IMR-90 (cell line): ENCODE measurements around the gene DRD2. TPM values are rescaled to one million over a fixed set of nuclear protein-coding genes. Genes with fewer than 3 reads are reported as not detected.

ENCODE experiments used
- ATAC-seq: fragments of 200-7000 bp; cut with Tn5 transposase; 2 replicates; pipeline ENCODE4 v1.9.1; 2020; ENCODE audit warnings: low read depth, mild to moderate bottlenecking, moderate library complexity
- BruUV-seq: library from RNA; stranded (reverse); fragments of 400-500 nt; replicated peaks from 2 replicates; lab custom pipeline; 2021; lab: Mats Ljungman, UMichigan
- CTCF ChIA-PET: fragments of 300-600 bp; formaldehyde crosslinking; extraction: SDS; loops from one replicate; lab custom pipeline; 2021; ENCODE audit warnings: antibody characterized with exemption; lab: Yijun Ruan, JAX
- POLR2A ChIA-PET: fragments of 300-600 bp; sonication (Branson Sonifier 250); formaldehyde crosslinking; loops from one replicate; lab custom pipeline; 2022; ENCODE audit warnings: antibody characterized with exemption; ENCODE audit not compliant: unreplicated experiment; lab: Charles Lee
- DNase-seq: peaks from one replicate; pipeline ENCODE4 v3.0.0; 2013
- H2AFZ ChIP-seq: replicated peaks from 2 replicates; pipeline ENCODE3; 2013; ENCODE audit warnings: low read length, mild to moderate bottlenecking; ENCODE audit not compliant: poor library complexity
- H2AK5ac ChIP-seq: 2 replicates; pipeline ENCODE4 v1.6.1; 2013; ENCODE audit warnings: low read depth, low read length, inconsistent platforms
- H2AK9ac ChIP-seq: replicated peaks from 2 replicates; pipeline ENCODE3; 2013; ENCODE audit warnings: mild to moderate bottlenecking, low read depth, low read length, moderate library complexity; ENCODE audit not compliant: poor library complexity
- H2BK120ac ChIP-seq: 2 replicates; pipeline ENCODE4 v1.6.1; 2013; ENCODE audit warnings: low read depth, low read length, inconsistent platforms
- H2BK15ac ChIP-seq: 3 replicates; pipeline ENCODE4 v1.6.1; 2013; ENCODE audit warnings: low read depth, low read length, inconsistent platforms
- H2BK20ac ChIP-seq: 2 replicates; pipeline ENCODE4 v1.6.1; 2013; ENCODE audit warnings: low read depth, mild to moderate bottlenecking, inconsistent platforms, low read length, moderate library complexity
- H2BK5ac ChIP-seq: 2 replicates; pipeline ENCODE4 v1.6.1; 2013; ENCODE audit warnings: mild to moderate bottlenecking, low read depth, low read length, inconsistent platforms; ENCODE audit not compliant: poor library complexity, severe bottlenecking
- H3K14ac ChIP-seq: replicated peaks from 2 replicates; pipeline ENCODE4 v1.6.1; 2013; ENCODE audit warnings: low read depth, low read length, inconsistent platforms
- H3K18ac ChIP-seq: 2 replicates; pipeline ENCODE4 v1.6.1; 2013; ENCODE audit warnings: low read depth, low read length, control low read depth
- H3K23ac ChIP-seq: 2 replicates; pipeline ENCODE4 v1.6.1; 2013; ENCODE audit warnings: low read depth, low read length, inconsistent platforms
- H3K27ac ChIP-seq: 2 replicates; pipeline ENCODE4 v1.5.1; 2013; ENCODE audit warnings: mild to moderate bottlenecking, control low read depth, low read length; ENCODE audit not compliant: insufficient read depth
- H3K27me3 ChIP-seq: 2 replicates; pipeline ENCODE4 v1.6.1; 2013; ENCODE audit warnings: low read length; ENCODE audit not compliant: control insufficient read depth, insufficient read depth
- H3K36me3 ChIP-seq: 2 replicates; pipeline ENCODE4 v1.6.1; 2013; ENCODE audit warnings: low read length, mixed read lengths; ENCODE audit not compliant: control insufficient read depth, insufficient read depth
- H3K4ac ChIP-seq: 2 replicates; pipeline ENCODE4 v1.6.1; 2013; ENCODE audit warnings: low read depth, low read length, inconsistent platforms
- H3K4me1 ChIP-seq: 2 replicates; pipeline ENCODE4 v1.6.1; 2013; ENCODE audit warnings: low read length, mixed read lengths; ENCODE audit not compliant: control insufficient read depth, insufficient read depth
- H3K4me2 ChIP-seq: 2 replicates; pipeline ENCODE4 v1.6.1; 2013; ENCODE audit warnings: low read depth, mild to moderate bottlenecking, control low read depth, low read length, moderate library complexity
- H3K4me3 ChIP-seq: 2 replicates; pipeline ENCODE4 v1.5.1; 2013; ENCODE audit warnings: low read depth, mild to moderate bottlenecking, control low read depth, low read length, moderate library complexity; ENCODE audit not compliant: insufficient read depth
- H3K56ac ChIP-seq: 2 replicates; pipeline ENCODE4 v1.6.1; 2013; ENCODE audit warnings: low read length, inconsistent platforms; ENCODE audit not compliant: insufficient read depth; ENCODE audit errors: extremely low read depth
- H3K79me1 ChIP-seq, 2 experiments: 2 replicates each; pipeline ENCODE4 v1.6.1; 2013; ENCODE audit warnings: low read length in 2 of 2, inconsistent platforms in 1 of 2, low read depth in 1 of 2
- H3K9ac ChIP-seq: 2 replicates; pipeline ENCODE4 v1.6.1; 2013; ENCODE audit warnings: low read depth, low read length, control low read depth
- H3K9me1 ChIP-seq: 2 replicates; pipeline ENCODE4 v1.6.1; 2013; ENCODE audit warnings: low read length, inconsistent platforms; ENCODE audit not compliant: insufficient read depth
- H3K9me3 ChIP-seq: 2 replicates; pipeline ENCODE4 v1.6.1; 2013; ENCODE audit warnings: low read length; ENCODE audit not compliant: control insufficient read depth, insufficient read depth
- H4K20me1 ChIP-seq: 2 replicates; pipeline ENCODE4 v1.6.1; 2013; ENCODE audit warnings: low read length, inconsistent platforms; ENCODE audit not compliant: insufficient read depth
- H4K5ac ChIP-seq: 2 replicates; pipeline ENCODE4 v1.6.1; 2013; ENCODE audit warnings: mild to moderate bottlenecking, low read depth, low read length, control low read depth
- H4K8ac ChIP-seq, 2 experiments: 2 replicates each; pipeline ENCODE4 v1.6.1; 2013; ENCODE audit warnings: low read depth in 2 of 2, low read length in 2 of 2, control low read depth in 1 of 2, inconsistent platforms in 1 of 2
- H4K91ac ChIP-seq: 2 replicates; pipeline ENCODE4 v1.6.1; 2013; ENCODE audit warnings: low read depth, low read length, inconsistent platforms; ENCODE audit not compliant: insufficient read depth
- BHLHE40 ChIP-seq: fragments of 150-350 bp; IDR thresholded peaks from 2 replicates; pipeline ENCODE4 v1.6.1; 2016; ENCODE audit warnings: mild to moderate bottlenecking, low read depth, low read length
- CEBPB ChIP-seq: IDR thresholded peaks from 2 replicates; pipeline ENCODE4 v1.6.1; 2012; ENCODE audit warnings: low read depth, low read length, improper control_type of control experiment
- CHD1 ChIP-seq: IDR thresholded peaks from 2 replicates; pipeline ENCODE4 v1.6.1; 2012; ENCODE audit warnings: low read depth, low read length, improper control_type of control experiment
- FOS ChIP-seq: fragments of 150-350 bp; IDR thresholded peaks from 2 replicates; pipeline ENCODE4 v1.6.1; 2016; ENCODE audit warnings: low read depth, low read length
- MAFK ChIP-seq: IDR thresholded peaks from 2 replicates; pipeline ENCODE4 v1.6.1; 2012; ENCODE audit warnings: low read depth, low read length, improper control_type of control experiment
- MAZ ChIP-seq: IDR thresholded peaks from 2 replicates; pipeline ENCODE4 v1.6.1; 2012; ENCODE audit warnings: low read depth, mild to moderate bottlenecking, low read length, improper control_type of control experiment, moderate library complexity, borderline replicate concordance
- MXI1 ChIP-seq: IDR thresholded peaks from 2 replicates; pipeline ENCODE4 v1.6.1; 2012; ENCODE audit warnings: low read depth, mild to moderate bottlenecking, low read length, moderate library complexity, borderline replicate concordance
- NFE2L2 ChIP-seq: fragments of 150-350 bp; IDR thresholded peaks from 2 replicates; pipeline ENCODE4 v1.6.1; 2016; ENCODE audit warnings: low read depth, mild to moderate bottlenecking, low read length
- POLR2A ChIP-seq: IDR thresholded peaks from 2 replicates; pipeline ENCODE4 v1.6.1; 2012; ENCODE audit warnings: mild to moderate bottlenecking, low read depth, low read length
- RAD21 ChIP-seq: IDR thresholded peaks from 2 replicates; pipeline ENCODE4 v1.6.1; 2012; ENCODE audit warnings: low read length, improper control_type of control experiment
- RCOR1 ChIP-seq: IDR thresholded peaks from 2 replicates; pipeline ENCODE4 v1.6.1; 2012; ENCODE audit warnings: mild to moderate bottlenecking, low read length, improper control_type of control experiment; ENCODE audit not compliant: insufficient replicate concordance
- RFX5 ChIP-seq: IDR thresholded peaks from 2 replicates; pipeline ENCODE4 v1.8.0; 2012; ENCODE audit warnings: low read depth, mild to moderate bottlenecking, low read length, moderate library complexity
- SMC3 ChIP-seq: fragments of 150-350 bp; IDR thresholded peaks from 2 replicates; pipeline ENCODE4 v1.6.1; 2016; ENCODE audit warnings: low read depth, mild to moderate bottlenecking, antibody characterized with exemption, low read length, moderate library complexity
- WGBS, 2 experiments: methylation state at CpG; one replicate each; pipeline versions ENCODE4 v1.1.5 to v1.1.7; 2013; ENCODE audit warnings: missing lambda C conversion rate in 2 of 2; ENCODE audit not compliant: insufficient read length in 1 of 2; ENCODE audit errors: extremely low coverage in 2 of 2; 5-methylcytosine and 5-hydroxymethylcytosine counted together
- dilution Hi-C: fragments of 300-500 bp; cut with HindIII; formaldehyde crosslinking; loops from one replicate; pipeline ENCODE4 v1.14.3; 2018; ENCODE audit warnings: low sequenced_read_pairs; ENCODE audit not compliant: unreplicated experiment
- in situ Hi-C: fragments of 300-500 bp; cut with MboI; formaldehyde crosslinking; loops from 3 replicates; pipeline ENCODE4 v1.14.3; 2019; ENCODE audit warnings: low sequenced_read_pairs, inconsistent platforms, mixed read lengths
- intact Hi-C: fragments of 100-400 bp; cut with micrococcal nuclease; formaldehyde crosslinking; loops from 2 replicates; pipeline ENCODE4 v1.10.0; 2022
- polyA plus RNA-seq, 3 experiments: library from polyadenylated mRNA; depleted of rRNA; stranded (reverse); fragments of >200 nt; gene quantifications; 2 replicates each; pipeline ENCODE4 v1.2.3, GENCODE V29; 2012; ENCODE audit warnings: low replicate concordance in 1 of 3
- total RNA-seq: library from RNA; depleted of rRNA; stranded (reverse); fragments of >200 nt; gene quantifications from 2 replicates; pipeline ENCODE4 v1.2.3, GENCODE V29; 2012
- TF ChIP-seq, protein P1 (sequence below): conservative IDR thresholded peaks from 2 replicates; pipeline ENCODE4 v1.5.1; 2012; ENCODE audit warnings: mild to moderate bottlenecking, low read depth, low read length, improper control_type of control experiment
- TF ChIP-seq, protein P2 (sequence below): fragments of 150-350 bp; IDR thresholded peaks from 2 replicates; pipeline ENCODE4 v1.6.1; 2017; ENCODE audit warnings: mild to moderate bottlenecking, antibody characterized with exemption, low read length, low read depth
- TF ChIP-seq, protein P3 (sequence below): fragments of 150-350 bp; IDR thresholded peaks from 2 replicates; pipeline ENCODE4 v1.6.1; 2016; ENCODE audit warnings: low read depth, mild to moderate bottlenecking, low read length, moderate library complexity, borderline replicate concordance

DRD2 gene
- total and polyA plus RNA-seq, 2 of the 4 experiments (the other 2 are of a cell fraction), result not detected

DNA sequence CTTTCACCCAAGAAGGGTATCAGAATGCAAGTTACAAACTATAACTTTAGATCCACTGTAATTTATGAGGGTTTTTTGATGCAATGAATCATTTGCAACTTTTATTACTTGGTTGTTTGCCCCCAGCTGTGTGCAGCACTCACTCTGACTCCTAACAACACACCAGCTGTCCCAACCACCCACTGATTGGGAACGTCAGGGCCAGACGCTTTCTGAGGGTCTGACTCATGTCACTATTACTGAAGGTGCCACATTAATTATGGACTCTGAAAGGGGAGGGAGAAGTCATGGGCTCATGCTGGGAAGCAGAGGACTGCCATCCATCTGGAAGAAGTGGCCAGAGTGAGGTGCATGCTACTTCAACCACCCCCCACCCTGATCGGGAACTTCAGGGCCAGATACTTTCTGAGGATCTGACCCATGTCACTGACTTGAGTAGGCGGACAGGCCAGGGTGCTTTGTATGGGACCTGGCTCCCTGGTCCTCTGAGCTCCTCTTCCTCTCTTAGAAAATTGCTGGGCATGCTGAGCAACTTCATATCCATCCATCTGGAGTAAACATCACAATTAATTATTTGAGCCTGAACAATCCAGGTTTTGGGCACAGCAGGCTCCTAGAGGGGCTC is 44.9 kb upstream of the DRD2 start:
- Histone ChIP-seq H3K9me1 (no peaks in the 10 kb centered on the region), H3K4me1 (no peaks in the 10 kb centered on the region), H3K36me3 (no peaks in the 10 kb centered on the region), H3K9me3 (no peaks in the 10 kb centered on the region), H2BK15ac (no peak overlapping the region), H3K27ac (no peak overlapping the region), H3K79me1 (no peaks in the 10 kb centered on the region), H3K23ac (no peak overlapping the region), H3K18ac (no peak overlapping the region), H4K5ac (no peak overlapping the region), H4K20me1 (no peaks in the 10 kb centered on the region), H3K27me3 (no peaks in the 10 kb centered on the region; the same call in 1 of the 2 replicates), H2AK9ac (no peak overlapping the region), H2BK120ac (no peak overlapping the region), H2AK5ac (no peak overlapping the region), H3K4me3 (no peak overlapping the region), H2BK20ac (no peak overlapping the region), H3K4me2 (no peak overlapping the region), H3K9ac (no peak overlapping the region), H4K8ac (no peak overlapping the region), H3K14ac (no peak overlapping the region), H4K91ac (no peak overlapping the region), H3K4ac (no peak overlapping the region), H3K56ac (no peak overlapping the region), H2AFZ (no peak overlapping the region), H2BK5ac (no peak overlapping the region)
- ChIA-PET POLR2A (no interaction called here), CTCF (no interaction called here)
- ATAC-seq (no peak), DNase-seq (no peak)
- intact Hi-C loops (no loop called here), in situ Hi-C loops (no loop called here), dilution Hi-C loops (no loop called here)
- TF ChIP-seq, protein P1, sequence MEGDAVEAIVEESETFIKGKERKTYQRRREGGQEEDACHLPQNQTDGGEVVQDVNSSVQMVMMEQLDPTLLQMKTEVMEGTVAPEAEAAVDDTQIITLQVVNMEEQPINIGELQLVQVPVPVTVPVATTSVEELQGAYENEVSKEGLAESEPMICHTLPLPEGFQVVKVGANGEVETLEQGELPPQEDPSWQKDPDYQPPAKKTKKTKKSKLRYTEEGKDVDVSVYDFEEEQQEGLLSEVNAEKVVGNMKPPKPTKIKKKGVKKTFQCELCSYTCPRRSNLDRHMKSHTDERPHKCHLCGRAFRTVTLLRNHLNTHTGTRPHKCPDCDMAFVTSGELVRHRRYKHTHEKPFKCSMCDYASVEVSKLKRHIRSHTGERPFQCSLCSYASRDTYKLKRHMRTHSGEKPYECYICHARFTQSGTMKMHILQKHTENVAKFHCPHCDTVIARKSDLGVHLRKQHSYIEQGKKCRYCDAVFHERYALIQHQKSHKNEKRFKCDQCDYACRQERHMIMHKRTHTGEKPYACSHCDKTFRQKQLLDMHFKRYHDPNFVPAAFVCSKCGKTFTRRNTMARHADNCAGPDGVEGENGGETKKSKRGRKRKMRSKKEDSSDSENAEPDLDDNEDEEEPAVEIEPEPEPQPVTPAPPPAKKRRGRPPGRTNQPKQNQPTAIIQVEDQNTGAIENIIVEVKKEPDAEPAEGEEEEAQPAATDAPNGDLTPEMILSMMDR, result no peak
- no peak for TF ChIP-seq POLR2A
- TF ChIP-seq FOS, result no peak
- TF ChIP-seq MAFK, result no peak
- TF ChIP-seq, protein P2, sequence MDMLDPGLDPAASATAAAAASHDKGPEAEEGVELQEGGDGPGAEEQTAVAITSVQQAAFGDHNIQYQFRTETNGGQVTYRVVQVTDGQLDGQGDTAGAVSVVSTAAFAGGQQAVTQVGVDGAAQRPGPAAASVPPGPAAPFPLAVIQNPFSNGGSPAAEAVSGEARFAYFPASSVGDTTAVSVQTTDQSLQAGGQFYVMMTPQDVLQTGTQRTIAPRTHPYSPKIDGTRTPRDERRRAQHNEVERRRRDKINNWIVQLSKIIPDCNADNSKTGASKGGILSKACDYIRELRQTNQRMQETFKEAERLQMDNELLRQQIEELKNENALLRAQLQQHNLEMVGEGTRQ, result no peak
- TF ChIP-seq RAD21, result no peak
- no peak for TF ChIP-seq RCOR1
- TF ChIP-seq NFE2L2, result no peak
- TF ChIP-seq MAZ, result no peak
- no peak for TF ChIP-seq SMC3
- TF ChIP-seq RFX5, result no peak
- no peak for TF ChIP-seq BHLHE40
- TF ChIP-seq MXI1, result no peak
- no peak for TF ChIP-seq CEBPB
- TF ChIP-seq, protein P3, sequence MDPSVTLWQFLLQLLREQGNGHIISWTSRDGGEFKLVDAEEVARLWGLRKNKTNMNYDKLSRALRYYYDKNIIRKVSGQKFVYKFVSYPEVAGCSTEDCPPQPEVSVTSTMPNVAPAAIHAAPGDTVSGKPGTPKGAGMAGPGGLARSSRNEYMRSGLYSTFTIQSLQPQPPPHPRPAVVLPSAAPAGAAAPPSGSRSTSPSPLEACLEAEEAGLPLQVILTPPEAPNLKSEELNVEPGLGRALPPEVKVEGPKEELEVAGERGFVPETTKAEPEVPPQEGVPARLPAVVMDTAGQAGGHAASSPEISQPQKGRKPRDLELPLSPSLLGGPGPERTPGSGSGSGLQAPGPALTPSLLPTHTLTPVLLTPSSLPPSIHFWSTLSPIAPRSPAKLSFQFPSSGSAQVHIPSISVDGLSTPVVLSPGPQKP, result no peak
- TF ChIP-seq CHD1, result no peak
- 67% methylated on average over 1 of the region's 4 CpGs; no CpG with 5 or more reads in 1 of the 2 experiments for WGBS, 2 experiments
- no TSS peak for BruUV-seq
